Stimulated activated CD4-positive, alpha-beta T cell treated with anti-CD3 and anti-CD28 coated beads, Interleukin-2, amount 100 ng/mL, for 4 hours (primary cell): ENCODE data around the gene SUFU.
"Not testable (repeated sequence)": the region's sequence is repeated elsewhere in the genome, so short reads cannot be mapped to it uniquely, and the experiment has no call there.

Experiments
- DNase-seq: peaks from one replicate; pipeline ENCODE4 v3.0.0-alpha.2; 2020; ENCODE audit warnings: low read depth

SUFU gene

GRCh38 chr10:102652170-102652916 is 148.6 kb downstream of the SUFU start:
- DNase-seq = no peak

- no peak for DNase-seq
These were observed 149.3 kb downstream of the SUFU start for GRCh38 chr10:102653060-102653459.

- DNase-seq = no peak
These were observed 150.8 kb downstream of the SUFU start for GRCh38 chr10:102654566-102654965.

- DNase-seq = no peak
These were observed 151.2 kb downstream of the SUFU start for GRCh38 chr10:102654969-102655368.

- DNase-seq = no peak
These were observed 152.3 kb downstream of the SUFU start for GRCh38 chr10:102656026-102656425.

- no peak for DNase-seq
These were observed 153.1 kb downstream of the SUFU start for GRCh38 chr10:102656791-102657371.

GRCh38 chr10:102657451-102657850 is 153.7 kb downstream of the SUFU start:
- DNase-seq = no peak

GRCh38 chr10:102657984-102658724 is 154.4 kb downstream of the SUFU start:
- DNase-seq = no peak

- DNase-seq = no peak
These were observed 155.0 kb downstream of the SUFU start for GRCh38 chr10:102658802-102659201.

- no peak for DNase-seq
These were observed 157.3 kb downstream of the SUFU start for GRCh38 chr10:102660888-102661657.

GRCh38 chr10:102661658-102662028 is 157.9 kb downstream of the SUFU start:
- no peak for DNase-seq

- no peak for DNase-seq
These were observed 162.2 kb downstream of the SUFU start for GRCh38 chr10:102665904-102666509.

GRCh38 chr10:102667411-102667810 is 163.6 kb downstream of the SUFU start:
- DNase-seq = not testable (repeated sequence)

- DNase-seq = no peak
These were observed 164.7 kb downstream of the SUFU start for GRCh38 chr10:102668326-102669107.

- DNase-seq = no peak
These were observed 165.7 kb downstream of the SUFU start for GRCh38 chr10:102669206-102670064.

GRCh38 chr10:102670065-102670670 is 166.4 kb downstream of the SUFU start:
- no peak for DNase-seq

GRCh38 chr10:102670871-102671434 is 167.2 kb downstream of the SUFU start:
- DNase-seq = no peak

GRCh38 chr10:102673236-102673818 is 169.6 kb downstream of the SUFU start:
- no peak for DNase-seq
